ENCODE measurements around the gene OR2J1.
"Not testable (repeated sequence)": the region's sequence is repeated elsewhere in the genome, so short reads cannot be mapped to it uniquely, and the experiment has no call there.

OR2J1 gene

GRCh38 chr6:29112135-29112534 is 12.8 kb downstream of the OR2J1 start:
- no peaks in the 10 kb centered on the region for H4K20me1 ChIP-seq
- no peaks in the 10 kb centered on the region for H3K27me3 ChIP-seq
- no peaks in the 10 kb centered on the region for H3K36me3 ChIP-seq
- H3K9ac ChIP-seq, result no peak overlapping the region
- TF ChIP-seq Cebpa-rat (IDR thresholded peaks at IDR 0.05), result no peak
- no peaks in the 10 kb centered on the region for H3K4me1 ChIP-seq
- no peak overlapping the region for H3K27ac ChIP-seq
- H3K4me3 ChIP-seq, result no peak overlapping the region
- H3K4me2 ChIP-seq, result no peak overlapping the region
- H3K9me3 ChIP-seq, result no peaks in the 10 kb centered on the region

- H3K27me3 ChIP-seq, H3K4me2 ChIP-seq, H3K27ac ChIP-seq, H3K9me3 ChIP-seq, H4K20me1 ChIP-seq, H3K36me3 ChIP-seq, H3K4me3 ChIP-seq, H3K4me1 ChIP-seq, H3K9ac ChIP-seq: not testable (repeated sequence)
Measured at GRCh38 chr6:29114964-29115363, 15.7 kb downstream of the OR2J1 start.

GRCh38 chr6:29129326-29130012 is 30.2 kb downstream of the OR2J1 start:
- no peaks in the 10 kb centered on the region for H3K4me1 ChIP-seq
- no peak overlapping the region for H3K4me2 ChIP-seq
- no peak overlapping the region for H3K9ac ChIP-seq
- no peak overlapping the region for H3K4me3 ChIP-seq
- no peaks in the 10 kb centered on the region for H3K9me3 ChIP-seq
- no peaks in the 10 kb centered on the region for H3K36me3 ChIP-seq
- H3K27me3 ChIP-seq, result no peaks in the 10 kb centered on the region
- no peak overlapping the region for H3K27ac ChIP-seq
- H4K20me1 ChIP-seq, result no peaks in the 10 kb centered on the region
- TF ChIP-seq Cebpa-rat (IDR thresholded peaks at IDR 0.05), result no peak

GRCh38 chr6:29130644-29131043 is 31.4 kb downstream of the OR2J1 start:
- Histone ChIP-seq H3K9me3 (no peaks in the 10 kb centered on the region), H3K36me3 (no peaks in the 10 kb centered on the region), H3K4me2 (no peak overlapping the region), H3K4me1 (no peaks in the 10 kb centered on the region), H3K27me3 (no peaks in the 10 kb centered on the region), H3K27ac (no peak overlapping the region), H3K9ac (no peak overlapping the region), H4K20me1 (no peaks in the 10 kb centered on the region), H3K4me3 (no peak overlapping the region)
- no peak for TF ChIP-seq Cebpa-rat (IDR thresholded peaks at IDR 0.05)

GRCh38 chr6:29131691-29132090 is 32.4 kb downstream of the OR2J1 start:
- Histone ChIP-seq H3K9ac (no peak overlapping the region), H3K4me1 (no peaks in the 10 kb centered on the region), H3K4me3 (no peak overlapping the region), H3K27me3 (no peaks in the 10 kb centered on the region), H3K4me2 (no peak overlapping the region), H3K9me3 (no peaks in the 10 kb centered on the region), H4K20me1 (no peaks in the 10 kb centered on the region), H3K36me3 (no peaks in the 10 kb centered on the region), H3K27ac (no peak overlapping the region)
- no peak for TF ChIP-seq Cebpa-rat (IDR thresholded peaks at IDR 0.05)

GRCh38 chr6:29137724-29138123 is 38.4 kb downstream of the OR2J1 start:
- no peak for TF ChIP-seq Cebpa-rat (IDR thresholded peaks at IDR 0.05)
- H3K36me3 ChIP-seq, result no peaks in the 10 kb centered on the region
- H3K9ac ChIP-seq, result no peak overlapping the region
- H3K27ac ChIP-seq, result no peak overlapping the region
- H4K20me1 ChIP-seq, result no peaks in the 10 kb centered on the region
- H3K4me3 ChIP-seq, result no peak overlapping the region
- no peak overlapping the region for H3K4me2 ChIP-seq
- H3K27me3 ChIP-seq, result no peaks in the 10 kb centered on the region
- peaks cover 6% of the 10 kb centered on the region for H3K9me3 ChIP-seq
- no peaks in the 10 kb centered on the region for H3K4me1 ChIP-seq

- Histone ChIP-seq H3K4me1 (no peaks in the 10 kb centered on the region), H3K27ac (no peak overlapping the region), H3K27me3 (no peaks in the 10 kb centered on the region), H3K4me3 (no peak overlapping the region), H3K36me3 (no peaks in the 10 kb centered on the region), H3K9me3 (peaks cover 21% of the 10 kb centered on the region), H3K4me2 (no peak overlapping the region), H4K20me1 (no peaks in the 10 kb centered on the region), H3K9ac (no peak overlapping the region)
- no peak for TF ChIP-seq Cebpa-rat (IDR thresholded peaks at IDR 0.05)
Measured at GRCh38 chr6:29141606-29142005, 42.3 kb downstream of the OR2J1 start.

- TF ChIP-seq Cebpa-rat (IDR thresholded peaks at IDR 0.05), result no peak
- H3K27me3 ChIP-seq, result no peaks in the 10 kb centered on the region
- no peaks in the 10 kb centered on the region for H4K20me1 ChIP-seq
- no peak overlapping the region for H3K4me3 ChIP-seq
- H3K9me3 ChIP-seq, result peaks cover 21% of the 10 kb centered on the region
- no peak overlapping the region for H3K4me2 ChIP-seq
- no peaks in the 10 kb centered on the region for H3K4me1 ChIP-seq
- no peak overlapping the region for H3K27ac ChIP-seq
- H3K36me3 ChIP-seq, result no peaks in the 10 kb centered on the region
- H3K9ac ChIP-seq, result no peak overlapping the region
Measured at GRCh38 chr6:29142309-29142708, 43.0 kb downstream of the OR2J1 start.

- H3K9me3 ChIP-seq, result peaks cover 21% of the 10 kb centered on the region
- no peak overlapping the region for H3K9ac ChIP-seq
- no peak overlapping the region for H3K4me2 ChIP-seq
- no peaks in the 10 kb centered on the region for H3K4me1 ChIP-seq
- no peak overlapping the region for H3K27ac ChIP-seq
- no peaks in the 10 kb centered on the region for H3K36me3 ChIP-seq
- H4K20me1 ChIP-seq, result no peaks in the 10 kb centered on the region
- TF ChIP-seq Cebpa-rat (IDR thresholded peaks at IDR 0.05), result no peak
- no peaks in the 10 kb centered on the region for H3K27me3 ChIP-seq
- H3K4me3 ChIP-seq, result no peak overlapping the region
Measured at GRCh38 chr6:29146179-29146578, 46.9 kb downstream of the OR2J1 start.

GRCh38 chr6:29147074-29147473 is 47.8 kb downstream of the OR2J1 start:
- Histone ChIP-seq H3K27me3 (no peaks in the 10 kb centered on the region), H3K9me3 (peaks cover 21% of the 10 kb centered on the region), H3K9ac (no peak overlapping the region), H3K4me1 (no peaks in the 10 kb centered on the region), H3K4me3 (no peak overlapping the region), H3K36me3 (no peaks in the 10 kb centered on the region), H3K27ac (no peak overlapping the region), H4K20me1 (no peaks in the 10 kb centered on the region), H3K4me2 (no peak overlapping the region)
- TF ChIP-seq Cebpa-rat (IDR thresholded peaks at IDR 0.05), result no peak

GRCh38 chr6:29149444-29149843 is 50.2 kb downstream of the OR2J1 start:
- H3K4me1 ChIP-seq, H3K27ac ChIP-seq, H3K4me3 ChIP-seq, H3K9me3 ChIP-seq, H3K4me2 ChIP-seq, H3K9ac ChIP-seq, H4K20me1 ChIP-seq, H3K36me3 ChIP-seq, H3K27me3 ChIP-seq: not testable (repeated sequence)

All from BLaER1 (cell line).